ENCODE data around the gene ROM1. TPM values are rescaled to one million over a fixed set of nuclear protein-coding genes. Genes with fewer than 3 reads are reported as not detected.
A peak's percentile ranks its signal among the peaks of the same experiment; 100 is the strongest.
"Not testable (repeated sequence)": the region's sequence is repeated elsewhere in the genome, so short reads cannot be mapped to it uniquely, and the experiment has no call there.

ROM1 gene
- total RNA-seq, 2 experiments from 2014 or later: 2.0 to 2.8 TPM

DNA sequence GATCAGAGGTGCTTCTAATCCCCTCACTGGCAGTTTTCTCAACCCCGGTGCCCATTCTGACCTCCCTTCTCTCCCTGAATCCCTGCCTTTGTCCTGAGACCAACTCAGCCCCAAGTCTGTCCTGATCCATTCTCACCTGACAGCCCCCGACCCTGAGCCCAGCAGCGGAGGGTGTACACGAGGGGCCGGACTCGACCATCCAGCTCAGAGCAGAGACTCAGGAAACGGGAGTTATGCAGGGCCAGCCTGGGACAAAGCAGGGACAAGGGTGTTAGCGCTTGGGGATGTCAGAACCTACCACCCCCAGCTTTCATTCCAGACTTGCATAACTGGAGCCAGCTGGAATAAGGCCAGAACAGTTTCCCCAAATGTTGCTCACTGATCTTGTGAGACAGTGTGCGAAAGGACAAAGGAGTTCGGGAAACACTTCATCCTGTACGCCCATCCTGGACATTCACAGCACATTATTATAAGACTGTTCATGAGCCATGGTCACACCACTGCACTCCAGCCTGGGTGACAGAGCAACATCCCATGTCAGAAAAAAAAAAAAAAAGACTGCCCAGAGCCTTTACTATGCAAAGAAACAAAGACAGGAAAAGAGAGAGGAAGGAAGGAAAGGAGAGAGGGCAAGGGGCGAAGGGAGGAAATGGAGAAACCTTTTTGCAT is 35.9 kb upstream of the ROM1 start:
- DNase-seq: no peak
- no peaks in the 10 kb centered on the region for H3K9me3 Mint-ChIP-seq
- peaks cover 15% of the 10 kb centered on the region for H3K4me1 Mint-ChIP-seq
- H3K36me3 Mint-ChIP-seq: peaks cover 34% of the 10 kb centered on the region
- H3K27me3 Mint-ChIP-seq: no peaks in the 10 kb centered on the region
- H3K4me3 Mint-ChIP-seq: no peak overlapping the region
- H3K27ac Mint-ChIP-seq: no peak overlapping the region

DNA sequence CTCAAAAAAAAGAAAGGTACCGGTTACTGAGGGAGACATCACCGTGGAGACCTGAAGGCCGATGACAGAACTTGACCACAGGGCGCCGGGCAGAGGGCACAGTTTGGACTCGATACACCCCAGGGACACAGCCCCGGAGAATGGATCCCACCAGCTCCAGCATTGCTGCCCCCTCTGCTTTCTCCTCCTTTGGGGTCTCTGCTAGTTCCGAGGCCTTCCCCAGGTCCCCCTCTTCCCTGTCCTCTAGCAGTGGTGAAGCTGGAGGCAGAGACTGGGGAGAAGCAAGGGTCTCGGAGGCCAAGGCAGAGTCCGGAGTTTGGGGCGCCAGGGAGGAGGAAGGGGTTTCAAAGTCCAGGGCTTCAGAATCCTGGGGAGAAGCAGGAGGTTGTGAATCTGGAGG is 34.5 kb upstream of the ROM1 start:
- no peak for DNase-seq
- Mint-ChIP-seq H3K4me1 (peaks cover 12% of the 10 kb centered on the region), H3K9me3 (no peaks in the 10 kb centered on the region), H3K4me3 (no peak overlapping the region), H3K27me3 (no peaks in the 10 kb centered on the region), H3K36me3 (peaks cover 20% of the 10 kb centered on the region), H3K27ac (peak overlapping the region; percentile 38)

DNA sequence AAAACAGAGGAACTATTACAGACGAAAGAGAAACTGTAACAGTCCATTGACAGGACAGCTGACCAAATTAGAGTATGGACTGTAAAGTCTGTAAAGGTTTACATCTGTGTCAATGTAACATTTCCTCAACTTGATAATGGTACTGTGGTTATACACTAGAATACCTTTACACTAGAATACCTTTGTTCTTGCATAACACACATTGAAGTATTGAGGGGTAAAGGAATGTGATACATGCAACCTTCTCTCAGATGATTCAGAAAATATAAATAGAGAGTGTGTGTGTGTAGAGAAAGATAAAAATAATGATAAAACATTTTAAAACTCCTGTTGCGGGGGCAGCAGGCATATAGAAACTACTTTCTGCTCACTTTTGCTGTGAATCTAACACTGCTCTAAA is 33.8 kb upstream of the ROM1 start:
- DNase-seq: no peak
- H3K27ac Mint-ChIP-seq: no peak overlapping the region
- H3K27me3 Mint-ChIP-seq: no peaks in the 10 kb centered on the region
- H3K9me3 Mint-ChIP-seq: no peaks in the 10 kb centered on the region
- H3K4me3 Mint-ChIP-seq: no peak overlapping the region
- peaks cover 15% of the 10 kb centered on the region for H3K36me3 Mint-ChIP-seq
- H3K4me1 Mint-ChIP-seq: peaks cover 15% of the 10 kb centered on the region

DNA sequence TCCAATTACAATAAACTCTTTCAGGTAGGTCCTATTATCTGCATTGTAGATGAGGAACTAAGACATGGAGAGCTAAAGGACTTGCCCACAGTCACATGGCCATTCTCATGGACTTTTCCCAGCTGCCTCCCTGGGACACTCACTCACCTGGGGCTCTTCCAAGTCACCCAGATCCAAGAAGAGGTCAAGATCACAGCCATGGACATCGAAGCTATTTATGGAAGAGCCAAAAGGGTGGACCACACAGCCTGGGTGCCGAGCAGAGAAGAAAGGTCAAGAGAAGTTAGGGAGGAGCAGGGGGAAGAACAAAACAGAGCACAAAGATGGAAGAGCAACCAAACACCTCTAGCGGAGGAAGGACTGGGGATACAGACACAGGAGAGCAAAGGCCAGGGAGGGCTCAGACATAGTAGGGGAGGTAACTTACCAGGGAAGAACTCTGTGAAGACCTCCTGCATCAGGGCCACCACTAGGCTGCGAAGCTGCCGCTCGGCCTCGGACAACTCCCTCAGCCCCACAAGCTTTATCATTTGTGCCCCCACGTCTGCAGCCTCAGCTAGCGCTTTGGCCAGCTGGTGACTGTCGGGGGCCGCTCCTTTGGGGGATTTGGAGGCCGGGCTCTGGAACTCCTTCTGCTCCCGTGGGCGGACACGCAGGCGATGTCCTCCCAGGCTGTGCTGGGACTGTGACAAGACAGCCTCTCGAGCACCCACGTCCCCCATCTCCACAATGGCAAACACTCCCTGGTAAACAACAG is 31.9 kb upstream of the ROM1 start:
- no peaks in the 10 kb centered on the region for H3K27me3 Mint-ChIP-seq
- H3K36me3 Mint-ChIP-seq: peaks cover 14% of the 10 kb centered on the region
- peaks cover 8% of the 10 kb centered on the region for H3K4me1 Mint-ChIP-seq
- DNase-seq: no peak
- no peak overlapping the region for H3K4me3 Mint-ChIP-seq
- H3K27ac Mint-ChIP-seq: no peak overlapping the region
- no peaks in the 10 kb centered on the region for H3K9me3 Mint-ChIP-seq

DNA sequence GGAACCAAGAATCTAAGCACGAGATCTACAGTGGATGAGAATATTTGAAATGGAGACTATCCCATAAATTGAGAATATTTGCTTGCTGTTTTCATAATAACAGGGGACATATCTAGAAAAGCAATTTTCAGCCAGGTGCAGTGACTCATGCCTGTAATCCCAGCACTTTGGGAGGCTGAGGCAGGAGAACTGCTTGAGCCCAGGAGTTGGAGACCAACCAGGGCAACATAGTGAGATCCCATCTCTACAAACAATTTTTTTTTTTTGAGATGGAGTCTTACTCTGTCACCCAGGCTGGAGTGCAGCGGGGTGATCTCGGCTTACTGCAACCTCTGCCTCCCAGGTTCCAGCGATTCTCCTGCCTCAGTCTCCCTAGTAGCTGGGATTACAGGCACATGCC is 31.3 kb upstream of the ROM1 start:
- not testable (repeated sequence) for H3K27ac Mint-ChIP-seq, H3K4me3 Mint-ChIP-seq, H3K27me3 Mint-ChIP-seq, DNase-seq, H3K9me3 Mint-ChIP-seq
- Mint-ChIP-seq H3K4me1 (peaks cover 11% of the 10 kb centered on the region), H3K36me3 (peaks cover 14% of the 10 kb centered on the region)

DNA sequence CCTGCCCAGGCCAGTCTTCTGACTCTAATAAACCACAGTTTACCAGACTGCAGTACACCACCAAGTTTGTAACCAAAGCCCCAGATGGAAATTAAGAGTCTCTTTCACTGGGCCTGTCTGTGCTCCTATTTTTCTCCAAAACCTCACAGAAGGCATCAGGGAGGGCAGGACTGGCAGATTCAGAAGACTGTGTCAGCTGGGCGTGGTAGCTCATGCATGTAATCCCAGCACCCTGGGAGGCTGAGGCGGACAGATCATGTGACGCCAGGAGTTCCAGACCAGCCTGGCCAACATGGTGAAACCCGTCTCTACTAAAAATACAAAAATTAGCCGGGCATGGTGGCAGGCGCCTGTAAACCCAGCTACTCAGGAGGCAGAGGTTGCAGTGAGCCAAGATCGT is 27.7 kb upstream of the ROM1 start:
- H3K27ac Mint-ChIP-seq, H3K9me3 Mint-ChIP-seq, H3K27me3 Mint-ChIP-seq, H3K4me3 Mint-ChIP-seq, DNase-seq: not testable (repeated sequence)
- H3K36me3 Mint-ChIP-seq: peaks cover 19% of the 10 kb centered on the region
- H3K4me1 Mint-ChIP-seq: peaks cover 26% of the 10 kb centered on the region

DNA sequence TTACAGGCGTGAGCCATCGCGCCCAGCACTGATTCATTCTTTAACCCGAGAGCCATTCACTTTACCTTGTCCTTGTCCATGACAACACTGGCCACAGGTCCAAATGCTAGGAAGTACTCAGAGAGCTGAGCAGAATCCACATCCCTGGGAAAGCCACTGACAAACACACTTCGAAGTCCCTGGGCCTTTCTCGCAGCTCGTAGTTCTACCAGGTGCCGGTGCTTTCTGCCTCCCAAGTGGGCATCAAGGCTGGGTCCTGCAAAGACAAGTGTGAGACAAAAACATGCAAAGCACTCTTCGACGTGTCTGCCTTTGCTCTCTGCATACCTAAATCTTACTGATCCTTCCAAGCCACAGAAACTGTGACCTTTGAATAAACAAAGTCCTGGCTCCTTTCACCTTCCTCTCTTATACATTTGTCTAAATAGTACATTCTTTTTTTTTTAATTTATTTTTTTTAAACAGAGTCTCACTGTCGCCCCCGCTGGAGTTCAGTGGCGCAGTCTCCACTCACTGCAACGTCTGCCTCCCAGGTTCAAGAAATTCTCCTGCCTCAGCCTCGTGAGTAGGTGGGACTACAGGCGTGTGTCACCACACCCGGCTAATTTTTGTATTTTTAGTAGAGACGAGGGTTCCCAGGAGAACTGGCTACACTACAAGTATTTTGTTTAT is 24.0 kb upstream of the ROM1 start:
- DNase-seq: peak; percentile 31

DNA sequence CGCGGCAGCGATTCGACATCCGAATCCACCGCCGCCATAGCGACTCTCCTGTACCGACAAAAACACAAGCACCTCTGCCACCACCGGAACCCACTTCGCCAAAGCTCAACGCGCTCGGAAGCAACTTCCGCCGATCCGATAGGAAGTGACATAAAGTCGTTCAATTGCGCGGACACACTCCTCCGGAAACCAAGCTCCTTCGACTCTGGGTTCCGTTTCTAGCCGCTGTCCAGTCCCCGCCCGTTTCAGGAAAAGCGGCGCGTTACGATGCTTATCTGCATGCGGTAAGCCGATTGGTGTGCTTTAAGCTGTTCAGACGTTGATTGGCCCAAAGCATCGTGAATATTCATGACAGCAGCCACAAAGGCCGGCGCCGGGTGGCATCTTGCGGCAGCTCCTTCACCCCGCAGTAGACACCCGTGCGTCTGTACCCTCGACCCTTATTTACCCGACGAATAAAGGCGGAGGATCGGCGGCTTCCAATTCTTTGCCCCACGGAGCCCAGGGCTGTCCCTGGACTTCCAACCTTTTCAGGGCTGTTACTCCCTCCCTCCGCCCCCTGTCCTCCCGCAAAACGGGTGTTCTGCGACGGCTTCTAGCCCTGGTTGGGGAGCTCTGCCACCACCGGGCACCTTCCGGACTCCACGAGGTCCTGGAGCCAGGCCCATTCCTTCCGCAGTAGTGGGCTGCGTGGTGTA is 21.5 kb upstream of the ROM1 start, which contains the start of gene TUT1:
Gene TUT1, minus strand, starts transcription at position 76 of the 698 bp plus-strand sequence. Its CDS starts 38 bp downstream, at position 38.
- peaks cover 45% of the 10 kb centered on the region for H3K4me1 Mint-ChIP-seq
- peak within 1 kb of the TSS; percentile 98 for H3K27ac Mint-ChIP-seq

More for the DNA sequence above, 24.0 kb upstream of the ROM1 start:
- Mint-ChIP-seq H3K9me3 (no peaks in the 10 kb centered on the region), H3K36me3 (peaks cover 37% of the 10 kb centered on the region), H3K4me1 (peaks cover 45% of the 10 kb centered on the region), H3K4me3 (peak overlapping the region; percentile 97), H3K27ac (peak overlapping the region; percentile 52), H3K27me3 (no peaks in the 10 kb centered on the region)

DNA sequence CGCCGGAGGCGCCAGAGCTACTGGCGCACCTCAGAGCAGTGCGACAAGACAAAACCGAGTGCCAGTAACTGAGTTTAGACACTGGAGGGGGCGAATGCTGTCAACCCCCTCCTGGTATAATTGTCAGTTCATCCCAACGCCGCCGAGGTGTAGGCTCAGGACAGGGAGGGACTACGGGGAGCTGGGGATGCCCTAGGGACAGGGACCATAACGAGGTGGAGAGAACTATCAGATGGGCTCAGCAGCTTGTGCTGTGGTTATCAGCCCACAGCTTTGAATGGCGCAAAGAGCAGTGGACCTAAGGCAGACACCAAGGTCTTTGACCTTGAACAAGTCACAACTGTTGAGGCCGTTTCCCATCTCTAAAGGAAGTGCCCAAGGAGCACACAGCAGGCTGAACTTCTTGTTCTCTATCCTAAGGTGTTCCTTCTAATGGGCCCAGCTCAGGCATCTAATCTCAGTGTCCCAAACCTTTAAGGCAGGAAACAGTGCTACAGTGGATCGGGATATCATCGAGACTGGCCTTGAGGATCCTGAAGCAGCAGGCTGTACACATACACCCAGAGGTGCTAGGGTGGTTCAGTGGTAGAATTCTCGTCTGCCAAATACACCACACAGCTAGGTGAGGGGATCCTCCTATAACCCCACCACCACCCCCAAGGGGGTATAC is 20.8 kb upstream of the ROM1 start:
- H3K9me3 Mint-ChIP-seq: no peaks in the 10 kb centered on the region
- H3K4me3 Mint-ChIP-seq: peak overlapping the region; percentile 97
- peak overlapping the region; percentile 98 for H3K27ac Mint-ChIP-seq
- H3K36me3 Mint-ChIP-seq: peaks cover 48% of the 10 kb centered on the region
- no peaks in the 10 kb centered on the region for H3K27me3 Mint-ChIP-seq
- peaks cover 45% of the 10 kb centered on the region for H3K4me1 Mint-ChIP-seq
- DNase-seq: no peak

More for the DNA sequence above, 21.5 kb upstream of the ROM1 start, which contains the start of gene TUT1:
- peak within 1 kb of the TSS; percentile 97 for H3K4me3 Mint-ChIP-seq
- no peaks in the 10 kb centered on the region for H3K27me3 Mint-ChIP-seq
- peak; percentile 94 for DNase-seq
- H3K36me3 Mint-ChIP-seq: peaks cover 47% of the 10 kb centered on the region
- no peaks in the 10 kb centered on the region for H3K9me3 Mint-ChIP-seq

DNA sequence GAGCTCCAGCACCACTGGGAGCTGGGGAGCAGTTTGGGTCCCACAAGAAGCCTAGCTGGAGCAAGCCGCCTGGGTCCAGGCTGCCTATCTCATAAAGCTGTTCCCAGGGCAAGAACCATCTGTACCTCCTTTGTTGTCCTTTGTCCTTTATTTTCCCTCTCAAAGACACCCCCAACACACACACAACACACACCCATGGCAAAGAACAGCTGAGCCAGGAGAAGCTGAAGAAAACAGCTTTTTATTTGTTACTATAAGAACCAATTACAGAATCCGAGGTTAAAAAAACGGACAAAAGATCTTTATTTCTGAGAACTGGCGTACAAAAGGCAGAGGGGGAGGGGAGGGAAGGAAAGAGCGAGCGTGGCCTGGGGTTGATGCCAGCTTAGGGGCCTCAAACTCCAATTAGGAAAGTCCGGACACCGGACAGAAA is 20.1 kb upstream of the ROM1 start:
- peak overlapping the region; percentile 98 for H3K27ac Mint-ChIP-seq
- H3K4me3 Mint-ChIP-seq: no peak overlapping the region
- peaks cover 51% of the 10 kb centered on the region for H3K36me3 Mint-ChIP-seq

DNA sequence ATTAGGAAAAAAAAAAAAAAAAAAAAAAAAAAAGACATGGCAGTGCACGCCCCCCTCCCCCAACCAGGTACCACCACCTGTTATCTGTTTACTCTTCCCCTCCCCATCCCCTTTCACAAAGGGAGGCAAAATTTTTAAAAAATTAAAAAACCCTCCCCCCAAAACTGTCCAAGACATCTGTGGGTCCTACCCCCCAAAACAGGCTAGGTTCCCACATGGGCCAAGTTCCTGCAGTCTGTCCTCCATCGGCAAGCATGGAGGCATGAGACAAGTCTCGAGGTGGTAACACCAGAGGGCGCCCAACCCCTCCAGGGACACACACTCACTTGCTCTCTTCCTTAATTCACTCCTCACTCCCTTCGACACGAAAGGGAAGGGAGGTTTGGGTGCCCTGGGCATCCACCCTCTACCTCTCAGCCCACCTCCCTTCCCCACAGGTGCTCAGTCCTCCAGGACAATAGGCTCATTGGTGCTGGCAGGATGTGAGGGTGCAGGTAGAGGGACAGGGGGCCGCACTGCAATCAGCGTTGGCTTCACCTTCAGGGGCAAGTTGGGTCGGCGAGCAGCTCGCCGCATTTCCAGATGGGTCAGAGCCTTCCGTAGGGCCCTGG is 19.5 kb upstream of the ROM1 start:
- DNase-seq: peak; percentile 73
- Mint-ChIP-seq H3K9me3 (no peaks in the 10 kb centered on the region), H3K27me3 (no peaks in the 10 kb centered on the region), H3K4me3 (peak overlapping the region; percentile 69), H3K4me1 (peaks cover 50% of the 10 kb centered on the region), H3K36me3 (peaks cover 56% of the 10 kb centered on the region), H3K27ac (peak overlapping the region; percentile 91)

More for the DNA sequence above, 20.1 kb upstream of the ROM1 start:
- no peak for DNase-seq
- Mint-ChIP-seq H3K4me1 (peaks cover 48% of the 10 kb centered on the region), H3K27me3 (no peaks in the 10 kb centered on the region), H3K9me3 (no peaks in the 10 kb centered on the region)

DNA sequence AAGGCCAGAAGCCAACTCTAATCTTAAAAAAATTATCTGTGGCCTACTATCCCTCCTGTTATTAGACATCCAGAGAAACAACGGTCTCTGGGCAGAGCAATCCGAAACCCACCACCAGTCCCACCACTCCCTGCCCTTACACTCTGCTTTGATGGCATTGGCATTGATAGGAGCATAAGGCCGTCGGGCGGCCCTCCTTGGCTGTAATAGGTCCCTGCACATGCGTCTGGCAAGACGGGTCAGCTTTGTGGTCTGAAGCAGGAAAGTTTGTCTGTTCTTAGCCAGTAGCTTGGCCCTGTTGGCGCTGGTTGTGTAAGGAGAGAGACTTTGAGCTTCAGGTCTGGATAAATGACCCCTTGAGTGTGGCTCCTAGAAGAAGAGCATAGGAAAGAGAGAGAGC is 17.9 kb upstream of the ROM1 start:
- no peaks in the 10 kb centered on the region for H3K27me3 Mint-ChIP-seq
- peaks cover 54% of the 10 kb centered on the region for H3K4me1 Mint-ChIP-seq
- H3K9me3 Mint-ChIP-seq: peaks cover 1% of the 10 kb centered on the region
- peaks cover 68% of the 10 kb centered on the region for H3K36me3 Mint-ChIP-seq
- DNase-seq: no peak
- H3K4me3 Mint-ChIP-seq: no peak overlapping the region
- H3K27ac Mint-ChIP-seq: peak overlapping the region; percentile 2

DNA sequence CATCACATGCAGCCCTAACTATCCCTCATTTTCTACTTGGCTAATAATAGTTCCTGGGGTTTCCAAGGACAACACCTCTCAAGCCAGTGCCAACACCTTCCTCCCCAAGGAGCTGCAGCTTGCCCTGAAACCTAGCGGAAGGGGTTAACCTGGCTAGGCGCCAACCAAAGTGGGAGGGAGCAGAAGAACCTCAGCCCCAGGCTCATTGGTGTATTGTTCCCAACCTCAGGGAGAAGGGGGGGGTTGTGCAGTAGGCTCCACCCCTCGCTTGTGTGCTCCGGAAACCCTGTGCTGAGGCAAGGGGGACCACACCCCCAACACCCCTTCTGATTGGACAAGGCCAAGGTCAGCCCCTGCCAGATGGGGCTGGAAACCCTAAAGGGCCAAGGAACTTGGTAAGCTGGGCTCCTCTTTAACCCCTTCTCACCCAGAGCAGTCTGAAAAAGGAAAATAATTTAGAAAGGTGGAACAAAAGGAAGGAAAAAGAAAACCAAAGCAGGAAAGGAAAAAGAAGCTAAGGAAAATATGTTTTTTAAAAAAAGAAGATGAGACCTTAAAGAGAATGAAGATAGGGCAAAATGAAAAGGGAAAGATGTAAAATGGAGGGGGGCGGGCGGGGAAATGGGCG is 13.9 kb upstream of the ROM1 start:
- Mint-ChIP-seq H3K36me3 (peaks cover 68% of the 10 kb centered on the region), H3K4me1 (peaks cover 41% of the 10 kb centered on the region), H3K27me3 (no peaks in the 10 kb centered on the region), H3K4me3 (peak overlapping the region; percentile 92), H3K27ac (peak overlapping the region; percentile 95), H3K9me3 (peaks cover 1% of the 10 kb centered on the region)
- DNase-seq: peak; percentile 95
